Cardiac septum (tissue), 1 donor: ENCODE results near the gene FAM72D. TPM values are rescaled to one million over a fixed set of nuclear protein-coding genes. Genes with fewer than 3 reads are reported as not detected.
"Not testable (repeated sequence)": the region's sequence is repeated elsewhere in the genome, so short reads cannot be mapped to it uniquely, and the experiment has no call there.

Experiments used
- DNase-seq: peaks from one replicate; pipeline ENCODE4 v3.0.0-alpha.2; 2020; ENCODE audit warnings: low spot score
- intact Hi-C: fragments of 100-400 bp; cut with DNase I; formaldehyde crosslinking; loops from one replicate; pipeline ENCODE4 v1.14.0; 2022
- total RNA-seq: library from RNA; stranded (reverse); fragmentation: NEBNext Ultra II Directional; extraction: Animal tissue kit (Norgen Biotek cat#: 25700); gene quantifications from one replicate; pipeline ENCODE4 v1.2.1, GENCODE V29; 2021
- donor health status: DM: no; HTN: no; CAD: no.

The FAM72D gene
- total RNA-seq, 1 donor from 2014 or later: not detected

DNA sequence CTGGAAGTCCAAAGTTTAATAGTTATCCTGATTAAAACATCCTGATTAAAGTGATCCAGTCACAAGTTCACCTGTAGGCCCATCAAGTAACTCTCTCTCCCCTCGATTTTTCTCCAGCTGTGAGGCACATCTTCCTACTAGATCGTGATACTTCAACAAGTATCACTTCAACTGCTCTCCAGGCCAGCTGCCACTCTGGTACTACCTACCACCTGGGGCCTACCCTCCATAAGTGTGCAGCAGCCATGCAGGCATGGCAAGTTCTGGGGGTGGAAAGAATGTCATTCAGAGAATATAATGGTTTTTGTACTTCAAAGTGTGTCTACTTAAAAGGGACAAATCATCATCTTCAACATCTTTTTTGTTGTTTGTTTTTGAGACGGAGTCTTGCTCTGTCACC, 15.6 kb upstream of the FAM72D start:
- intact Hi-C loops, DNase-seq: not testable (repeated sequence)

DNA sequence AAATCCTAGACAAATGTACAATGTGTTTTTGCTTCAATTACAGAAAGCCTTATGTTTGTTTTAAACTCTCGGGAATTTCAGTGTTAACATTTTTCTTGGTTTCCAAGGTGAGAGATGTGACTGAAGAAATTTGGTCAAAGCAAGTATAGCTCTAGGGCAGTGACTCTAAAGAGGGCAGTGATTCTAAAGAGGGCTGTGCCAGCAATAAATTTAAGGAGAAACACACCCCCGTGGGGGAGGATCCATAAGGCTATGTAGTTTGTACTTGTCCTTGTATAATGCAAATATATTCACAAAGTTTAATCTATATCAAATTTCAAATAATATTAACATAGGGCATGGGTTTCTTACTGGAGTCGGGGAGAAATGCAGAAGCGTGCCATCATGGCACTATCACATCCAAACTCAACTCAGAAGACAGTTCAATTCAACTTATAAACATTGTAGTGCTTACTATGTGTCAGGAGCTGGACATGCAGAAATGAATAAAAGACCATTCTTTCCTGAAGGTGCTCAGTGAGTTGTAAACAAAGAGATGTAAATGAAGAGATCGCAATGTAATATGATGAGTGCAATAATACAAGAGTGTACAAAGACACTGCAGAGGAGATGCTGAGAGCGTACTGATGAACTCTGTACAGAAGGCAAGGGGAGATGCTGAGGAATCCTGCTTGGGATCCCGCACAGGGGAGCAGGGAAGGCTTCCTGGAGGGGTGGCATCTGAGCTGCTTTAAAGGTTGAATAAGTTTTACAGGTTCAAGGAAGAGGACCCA, 13.1 kb upstream of the FAM72D start:
- DNase-seq, intact Hi-C loops: not testable (repeated sequence)

DNA sequence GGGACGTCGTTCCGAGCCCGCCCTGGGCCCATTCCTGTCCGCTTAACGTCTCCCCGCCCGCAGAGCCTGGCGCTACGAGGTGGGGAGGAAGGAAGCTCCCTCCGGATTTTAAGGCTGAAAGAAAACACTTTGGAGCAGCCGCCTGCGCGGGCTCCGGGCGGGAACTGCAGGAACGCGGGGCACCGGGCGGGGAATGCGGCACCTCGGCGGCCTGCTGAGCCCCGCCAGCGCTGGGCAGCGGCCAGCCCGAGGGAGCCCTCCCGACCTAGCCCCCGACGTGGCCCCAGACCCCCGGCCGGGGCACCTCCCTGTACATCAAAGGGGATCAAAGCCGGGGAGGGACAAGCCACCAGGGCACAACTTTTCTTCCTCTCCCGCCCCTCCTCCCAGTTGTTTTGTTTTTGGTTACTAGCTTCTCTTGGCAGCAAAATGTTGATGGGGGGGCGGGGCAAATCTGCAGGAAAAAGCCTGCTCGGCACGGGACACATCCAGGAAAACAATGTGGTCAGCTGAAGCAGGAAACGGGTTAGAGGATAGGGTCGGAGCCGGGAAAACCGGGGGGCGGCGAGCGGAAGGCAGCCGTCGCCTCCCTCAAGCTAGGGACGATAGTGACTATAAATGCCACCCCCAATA, 2.1 kb upstream of the FAM72D start:
- peak; percentile 78 for DNase-seq
- intact Hi-C loops: not testable (repeated sequence)

DNA sequence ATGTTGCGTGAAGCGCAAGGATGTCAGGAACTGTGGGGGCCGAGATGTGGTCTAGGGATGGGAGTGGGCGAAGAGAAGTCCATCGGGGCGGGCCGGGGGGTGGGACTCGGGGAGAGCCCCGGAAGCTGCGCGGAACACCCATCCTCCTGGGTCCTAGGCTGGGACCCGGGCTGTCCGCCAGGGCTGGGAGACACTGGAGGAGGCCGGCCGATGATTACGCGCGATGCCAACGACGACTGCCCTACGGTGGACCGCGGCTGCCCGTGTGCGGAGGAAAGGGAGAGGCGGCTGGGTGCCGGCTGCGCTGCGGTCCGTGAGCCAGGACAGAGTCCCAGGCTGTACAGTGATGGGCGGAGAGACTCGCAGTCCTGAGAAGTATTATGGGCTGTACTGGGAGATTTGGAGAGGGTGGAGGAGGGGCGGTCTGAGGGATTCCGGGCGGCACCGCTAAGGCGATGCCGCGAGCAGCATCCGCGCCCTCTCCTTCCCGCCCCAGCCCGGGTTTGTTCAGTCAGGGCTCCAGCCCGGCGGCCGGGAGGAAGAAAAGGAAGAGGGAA, 1.0 kb upstream of the FAM72D start:
- DNase-seq: peak; percentile 17
- intact Hi-C loops: not testable (repeated sequence)

- DNase-seq, intact Hi-C loops: not testable (repeated sequence)
These were observed 6.0 kb downstream of the FAM72D start for GRCh38 chr1:145101725-145102124.

GRCh38 chr1:145103294-145103693, 7.5 kb downstream of the FAM72D start:
- DNase-seq, intact Hi-C loops: not testable (repeated sequence)

DNA sequence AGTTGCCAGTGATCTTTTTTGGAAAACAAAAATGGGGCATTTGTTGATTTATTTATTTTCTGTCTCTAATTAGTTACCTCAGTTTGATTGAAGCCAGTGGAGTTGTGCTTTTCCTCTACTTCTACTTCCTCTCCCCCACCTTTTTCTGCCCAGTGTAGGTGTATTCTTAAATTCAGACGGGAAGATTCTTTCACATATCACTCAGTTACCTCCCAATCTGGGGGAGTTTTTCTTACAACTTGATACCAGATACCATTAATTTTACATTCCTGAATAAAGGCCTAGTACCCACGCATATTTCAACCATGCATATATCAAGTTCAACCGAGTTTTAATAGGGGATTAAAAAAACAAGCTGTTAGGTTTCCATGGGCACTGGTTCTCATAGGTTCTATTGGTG, 15.9 kb downstream of the FAM72D start:
- DNase-seq, intact Hi-C loops: not testable (repeated sequence)

DNA sequence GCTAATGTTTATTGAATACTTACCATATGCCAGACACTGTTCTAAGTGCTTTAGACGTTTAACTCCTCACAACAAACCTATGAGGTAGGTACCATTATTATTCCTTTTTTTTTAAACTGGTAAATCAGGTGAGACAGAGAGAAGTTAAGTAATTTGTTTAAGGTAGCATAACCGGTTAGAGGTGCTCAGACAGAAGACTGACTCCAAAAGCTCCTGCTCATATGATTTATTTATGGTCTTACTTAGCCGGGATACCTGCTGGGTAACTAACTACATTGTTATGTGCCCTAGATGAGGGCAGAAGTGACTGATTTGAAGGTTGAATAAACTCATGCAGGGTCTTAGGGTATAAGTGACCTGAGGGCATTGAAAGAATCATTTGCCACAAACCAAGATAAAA, 16.9 kb downstream of the FAM72D start:
- intact Hi-C loops: not testable (repeated sequence)

GRCh38 chr1:145114560-145115057, 18.8 kb downstream of the FAM72D start:
- not testable (repeated sequence) for DNase-seq

More for the DNA sequence above, 16.9 kb downstream of the FAM72D start:
- DNase-seq: not testable (repeated sequence)

DNA sequence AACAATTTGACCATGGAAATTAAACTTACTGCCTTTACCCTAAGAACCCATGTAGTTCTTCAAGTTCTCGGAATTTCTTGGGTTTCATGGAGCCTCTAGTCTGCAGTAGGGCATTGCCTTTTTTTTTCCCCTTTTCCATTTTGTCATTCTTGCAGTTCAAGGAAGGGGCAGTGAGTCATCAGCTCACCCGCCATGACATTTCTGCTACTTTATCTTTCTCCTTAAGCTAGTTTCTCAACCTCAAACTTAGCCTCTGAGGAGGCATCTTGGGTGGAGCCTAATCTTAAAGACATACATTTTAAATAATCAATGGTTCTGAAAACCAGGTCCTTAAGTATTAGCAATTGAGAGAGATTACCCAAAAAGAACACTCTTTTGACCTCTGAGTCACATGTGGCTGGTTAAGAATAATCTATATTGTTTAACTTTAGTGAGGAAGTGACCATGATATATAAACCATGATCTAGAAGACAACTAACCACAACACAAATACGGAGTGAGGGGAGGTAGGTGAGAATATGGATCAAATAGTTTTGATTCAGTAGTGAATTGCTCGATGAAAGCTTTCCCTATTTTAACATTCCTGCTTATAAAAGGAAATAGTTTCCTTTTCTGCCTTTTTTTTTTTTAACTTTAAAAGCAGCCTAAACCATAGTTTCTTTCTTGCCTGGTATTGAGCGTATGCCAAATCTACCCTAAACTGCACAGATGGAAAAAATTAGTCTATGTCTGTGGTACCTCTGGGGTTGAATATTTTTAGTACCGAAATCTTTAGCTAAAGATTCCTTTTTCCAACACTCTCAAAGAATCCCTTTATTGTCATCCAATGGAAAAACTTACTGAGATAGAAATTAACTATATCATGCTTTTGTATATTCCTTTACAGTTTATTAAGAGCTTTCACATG, 20.1 kb downstream of the FAM72D start:
- intact Hi-C loops: not testable (repeated sequence)

More at GRCh38 chr1:145114560-145115057, 18.8 kb downstream of the FAM72D start:
- intact Hi-C loops: not testable (repeated sequence)

DNA sequence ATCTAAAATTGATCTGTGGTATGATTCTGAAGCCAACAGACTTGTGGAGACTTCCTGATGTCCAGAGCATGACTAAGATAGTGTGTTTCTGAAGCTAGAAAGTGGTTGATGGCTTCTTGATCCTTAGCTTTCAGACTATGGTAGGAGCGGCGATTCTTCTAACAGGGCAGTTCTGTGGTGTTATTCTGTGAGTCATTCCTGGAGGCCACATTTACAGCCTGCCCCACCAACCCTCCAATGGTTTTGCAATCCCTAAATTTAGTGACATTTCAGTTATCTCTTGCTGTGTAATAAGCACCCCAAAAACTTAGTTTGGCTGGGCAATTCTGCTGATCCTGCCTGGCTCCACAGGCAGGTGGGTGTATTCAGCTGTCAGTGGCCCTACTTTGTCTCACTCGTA, 24.1 kb downstream of the FAM72D start:
- intact Hi-C loops, DNase-seq: not testable (repeated sequence)

More for the DNA sequence above, 20.1 kb downstream of the FAM72D start:
- DNase-seq: not testable (repeated sequence)

- DNase-seq, intact Hi-C loops: not testable (repeated sequence)
These were observed 26.7 kb downstream of the FAM72D start for GRCh38 chr1:145122344-145123061.

DNA sequence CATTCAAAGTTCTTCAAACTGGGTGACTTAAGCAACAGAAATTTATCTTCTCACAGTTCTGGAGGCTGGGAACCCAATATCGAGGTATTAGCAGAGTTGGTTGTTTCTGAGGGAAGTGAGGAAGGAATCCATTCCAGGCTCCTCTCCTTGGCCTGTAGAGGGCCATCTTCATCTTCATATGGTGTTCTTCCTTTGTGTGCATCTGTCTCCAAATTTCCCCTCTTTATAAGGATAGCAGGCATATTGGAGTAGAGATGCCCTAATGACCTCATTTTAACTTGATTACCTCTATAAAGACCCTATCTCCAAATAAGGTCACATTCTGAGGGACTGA, 27.3 kb downstream of the FAM72D start:
- intact Hi-C loops, DNase-seq: not testable (repeated sequence)

- intact Hi-C loops, DNase-seq: not testable (repeated sequence)
These were observed 28.3 kb downstream of the FAM72D start for GRCh38 chr1:145123992-145124641.

DNA sequence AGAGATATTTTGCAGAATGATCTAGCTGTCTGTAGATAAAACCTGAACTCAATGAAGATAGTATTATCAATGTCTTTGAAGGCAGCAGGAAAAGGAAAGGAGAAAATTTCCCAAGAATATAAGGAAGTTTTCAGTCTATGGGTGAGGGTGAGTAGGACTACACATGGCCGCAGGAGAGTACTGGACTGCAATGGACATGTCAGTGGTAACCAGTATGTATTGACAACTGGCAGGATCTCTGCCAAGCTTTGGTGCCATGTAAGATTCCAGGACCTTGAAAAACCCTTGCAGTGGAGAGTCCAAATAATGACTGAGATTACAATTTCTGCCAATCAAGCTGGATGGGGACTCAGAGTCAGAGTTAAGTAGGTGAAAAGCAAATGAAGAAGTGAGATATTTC, 29.3 kb downstream of the FAM72D start:
- DNase-seq, intact Hi-C loops: not testable (repeated sequence)

DNA sequence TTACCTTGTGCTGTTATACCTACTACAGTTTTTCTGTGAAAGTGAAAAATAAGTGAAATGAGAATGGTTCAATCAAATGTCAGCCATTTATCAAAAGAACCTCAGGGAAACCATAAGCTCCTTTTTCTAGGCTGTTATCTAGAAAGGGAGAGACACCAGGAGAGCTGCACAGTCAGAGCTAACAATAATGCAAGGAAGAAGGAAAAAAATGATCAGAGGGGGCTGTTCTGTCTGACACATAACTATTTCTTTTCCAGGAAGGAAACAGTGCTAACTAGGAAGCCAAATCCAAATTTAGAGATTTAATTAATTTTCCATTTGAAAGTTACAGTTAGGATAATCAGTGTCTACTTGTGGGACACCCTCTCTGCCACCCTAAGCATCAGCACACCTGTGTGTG, 31.4 kb downstream of the FAM72D start:
- intact Hi-C loops, DNase-seq: not testable (repeated sequence)

GRCh38 chr1:145128697-145129469, 33.1 kb downstream of the FAM72D start:
- DNase-seq, intact Hi-C loops: not testable (repeated sequence)
